Measurements from ENCODE around the gene PFKFB4.
"Not testable (repeated sequence)": the region's sequence is repeated elsewhere in the genome, so short reads cannot be mapped to it uniquely, and the experiment has no call there.

Gene PFKFB4

DNA sequence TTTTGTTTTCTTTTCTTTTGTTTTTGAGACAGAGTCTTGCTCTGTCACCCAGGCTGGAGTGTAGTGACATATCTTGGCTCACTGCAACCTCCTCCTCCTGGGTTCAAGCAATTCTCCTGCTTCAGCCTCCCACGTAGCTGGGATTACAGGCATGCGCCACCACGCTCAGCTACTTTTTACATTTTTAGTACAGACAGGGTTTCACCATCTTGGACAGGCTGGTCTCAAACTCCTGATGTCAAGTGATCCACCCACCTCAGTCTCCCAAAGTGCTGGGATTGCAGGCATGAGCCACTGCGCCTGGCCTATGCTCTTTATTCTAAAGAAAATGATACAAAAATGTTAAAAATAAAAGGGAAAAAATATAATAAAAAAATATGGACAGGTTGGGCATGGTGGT, 25.9 kb downstream of the PFKFB4 start:
- not testable (repeated sequence) for DNase-seq (ENCODE audit: low spot score)

DNA sequence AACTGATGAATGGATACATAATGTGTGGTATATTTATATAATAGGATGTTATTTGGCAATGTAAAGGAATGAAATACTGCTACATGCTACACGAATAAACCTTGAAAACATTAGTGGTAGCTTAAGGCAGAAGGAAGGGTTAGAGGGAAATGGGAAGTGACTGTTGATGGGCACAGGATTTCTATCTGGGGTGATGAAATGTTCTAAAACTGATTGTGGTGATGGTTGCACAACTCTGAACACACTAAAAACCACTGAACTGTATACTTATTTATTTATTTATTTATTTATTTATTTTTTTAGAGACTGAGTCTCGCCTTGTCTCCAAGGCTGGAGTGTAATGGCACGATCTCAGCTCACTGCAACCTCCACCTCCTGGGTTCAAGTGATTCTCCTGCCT, 27.8 kb downstream of the PFKFB4 start:
- no peak for DNase-seq (ENCODE audit: low spot score)

DNA sequence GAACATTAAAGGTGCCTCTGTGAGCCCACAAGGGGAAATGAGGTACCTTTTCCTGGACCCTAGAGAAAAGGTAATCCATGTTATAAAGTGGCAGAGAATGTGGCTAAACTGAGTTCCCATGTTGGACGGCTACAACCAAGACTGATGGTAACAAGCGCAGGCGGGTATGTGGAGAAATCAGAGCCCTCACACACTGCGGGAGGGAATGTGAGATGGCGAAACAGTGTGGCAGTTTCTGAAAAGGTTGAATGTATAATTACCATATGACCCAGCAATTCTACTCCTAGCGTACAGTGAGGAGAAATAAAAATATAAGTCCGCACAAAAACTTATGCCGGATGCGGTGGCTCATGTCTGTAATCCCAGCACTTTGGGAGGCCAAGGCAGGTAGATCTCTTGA, 28.6 kb downstream of the PFKFB4 start:
- no peak for DNase-seq (ENCODE audit: low spot score)

DNA sequence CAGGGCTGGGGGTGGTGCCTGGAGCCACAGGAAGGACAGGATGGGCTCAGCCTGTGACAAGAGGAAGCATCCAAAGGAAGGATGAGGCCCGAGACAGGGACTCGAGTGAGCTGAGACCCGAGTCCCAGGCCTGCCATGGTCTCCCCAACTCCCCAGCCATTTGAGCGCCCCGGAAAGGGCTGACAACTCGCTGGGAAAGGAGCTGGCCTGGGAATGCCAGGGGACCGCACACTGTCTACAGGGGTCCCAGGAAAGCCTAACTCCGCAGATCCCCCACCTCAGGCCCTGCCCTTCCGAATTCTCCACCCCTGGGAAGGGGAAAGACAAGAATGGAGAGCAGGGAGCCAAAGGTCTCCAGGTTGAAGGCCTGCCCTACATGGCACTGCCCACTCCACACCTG, 31.6 kb downstream of the PFKFB4 start:
- DNase-seq (ENCODE audit: low spot score): no peak

DNA sequence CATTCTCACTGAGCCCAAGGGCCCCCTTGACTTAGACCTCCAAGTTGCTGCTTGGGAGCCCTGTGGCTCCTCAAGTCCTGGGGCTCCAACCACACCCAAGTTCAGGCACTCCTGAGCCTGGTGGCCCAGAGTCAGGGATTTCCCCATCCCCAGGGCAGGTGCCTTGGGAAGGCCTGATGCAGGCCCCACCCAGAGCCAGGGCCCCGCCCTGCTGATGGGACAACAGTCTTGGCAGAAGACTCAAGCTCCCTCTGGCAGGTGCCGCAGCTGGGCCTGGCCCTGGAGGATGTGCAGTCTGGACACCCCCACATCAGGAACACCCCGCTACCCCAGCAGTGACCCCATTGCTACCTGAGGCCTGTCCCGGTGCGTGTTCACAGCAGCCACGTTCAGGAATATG, 35.0 kb downstream of the PFKFB4 start:
- no peak for DNase-seq (ENCODE audit: low spot score)

DNA sequence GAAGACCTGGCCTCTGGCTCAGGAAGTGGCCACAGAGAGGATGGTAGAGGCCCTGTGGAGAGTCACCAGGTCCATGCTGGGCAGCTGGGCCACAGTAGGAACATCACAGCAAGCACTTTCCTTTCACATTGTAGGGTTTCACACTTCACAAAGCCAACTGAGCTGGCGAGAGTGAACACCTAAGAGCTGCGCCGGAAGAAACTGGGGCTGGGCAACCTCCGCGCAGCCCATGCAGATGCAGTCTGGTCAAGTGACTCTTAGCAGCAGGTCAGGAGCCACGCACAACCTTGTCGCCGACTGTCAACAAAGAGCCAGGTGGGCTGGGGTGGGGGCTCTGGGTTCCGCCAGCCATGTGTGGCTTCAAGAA, 37.3 kb downstream of the PFKFB4 start:
- no peak for DNase-seq (ENCODE audit: low spot score)

DNA sequence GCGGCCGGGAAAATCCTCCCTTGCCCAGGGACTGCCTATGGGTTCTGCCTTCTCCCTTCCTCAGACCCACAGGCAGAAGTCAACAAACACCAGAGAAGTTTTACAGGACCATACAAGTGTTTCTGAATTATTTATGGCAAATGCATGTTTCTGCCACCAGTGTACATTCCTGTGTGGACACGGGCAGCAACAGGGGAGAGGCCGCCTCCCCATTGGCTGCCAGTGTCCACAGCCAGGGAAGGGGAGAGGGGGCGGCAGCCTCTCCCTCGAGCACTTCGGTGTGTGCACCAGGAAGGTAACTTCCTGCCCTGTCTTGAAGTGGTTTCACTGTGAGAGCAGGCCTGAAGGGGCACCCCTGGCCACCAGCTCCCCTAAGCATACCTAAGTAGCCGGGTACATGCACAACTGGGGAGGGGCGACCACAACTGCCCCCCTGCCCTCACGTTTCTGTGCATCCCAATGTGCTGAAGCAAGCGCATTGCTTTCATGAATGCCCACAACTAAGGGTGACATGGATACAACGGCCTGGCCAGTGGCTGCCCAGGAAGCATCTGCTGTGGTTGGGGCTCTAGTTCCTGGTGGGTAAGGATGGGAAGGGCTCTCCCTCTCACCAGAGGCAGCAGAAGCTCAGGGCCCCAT, 37.8 kb downstream of the PFKFB4 start:
- DNase-seq (ENCODE audit: low spot score): no peak

DNA sequence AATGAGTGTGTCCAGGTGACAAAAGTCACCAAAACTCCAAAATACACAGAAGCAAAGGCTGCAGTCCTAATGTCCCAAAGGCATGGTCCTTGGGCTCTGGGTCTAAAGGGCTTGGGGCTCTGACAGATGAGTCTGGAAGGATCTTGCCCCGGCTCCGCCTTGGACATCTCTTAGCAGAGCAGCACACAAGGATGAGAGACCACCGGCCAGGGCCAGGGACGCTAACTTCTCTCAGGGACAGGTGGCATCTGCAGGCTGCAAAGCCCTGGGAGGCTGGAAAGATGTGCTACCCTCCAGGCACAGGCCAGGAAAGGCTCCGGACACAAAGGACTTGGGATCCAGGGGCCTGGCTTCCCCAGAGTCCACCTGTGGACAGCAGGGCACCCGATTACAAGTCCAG, 38.5 kb downstream of the PFKFB4 start:
- DNase-seq (ENCODE audit: low spot score): no peak

DNA sequence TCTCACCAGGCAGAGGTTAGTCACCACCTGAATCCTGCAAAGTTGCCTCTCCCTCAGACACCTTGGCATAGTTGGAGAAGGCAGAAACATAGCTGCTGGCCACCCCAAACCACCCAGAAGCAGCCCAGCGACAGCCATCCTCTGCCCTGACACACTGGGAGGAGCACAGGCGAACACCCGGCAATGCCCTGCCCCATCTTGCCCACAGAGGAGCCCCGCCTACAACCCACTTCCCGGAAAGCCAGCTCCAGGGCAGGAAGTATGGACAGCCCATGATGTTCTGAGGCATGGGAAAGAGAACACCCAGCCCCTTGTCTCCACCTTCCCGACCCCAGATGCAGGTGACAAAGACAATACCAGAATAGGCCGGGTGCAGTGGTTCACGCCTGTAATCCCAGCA, 40.0 kb downstream of the PFKFB4 start:
- no peak for DNase-seq (ENCODE audit: low spot score)

DNA sequence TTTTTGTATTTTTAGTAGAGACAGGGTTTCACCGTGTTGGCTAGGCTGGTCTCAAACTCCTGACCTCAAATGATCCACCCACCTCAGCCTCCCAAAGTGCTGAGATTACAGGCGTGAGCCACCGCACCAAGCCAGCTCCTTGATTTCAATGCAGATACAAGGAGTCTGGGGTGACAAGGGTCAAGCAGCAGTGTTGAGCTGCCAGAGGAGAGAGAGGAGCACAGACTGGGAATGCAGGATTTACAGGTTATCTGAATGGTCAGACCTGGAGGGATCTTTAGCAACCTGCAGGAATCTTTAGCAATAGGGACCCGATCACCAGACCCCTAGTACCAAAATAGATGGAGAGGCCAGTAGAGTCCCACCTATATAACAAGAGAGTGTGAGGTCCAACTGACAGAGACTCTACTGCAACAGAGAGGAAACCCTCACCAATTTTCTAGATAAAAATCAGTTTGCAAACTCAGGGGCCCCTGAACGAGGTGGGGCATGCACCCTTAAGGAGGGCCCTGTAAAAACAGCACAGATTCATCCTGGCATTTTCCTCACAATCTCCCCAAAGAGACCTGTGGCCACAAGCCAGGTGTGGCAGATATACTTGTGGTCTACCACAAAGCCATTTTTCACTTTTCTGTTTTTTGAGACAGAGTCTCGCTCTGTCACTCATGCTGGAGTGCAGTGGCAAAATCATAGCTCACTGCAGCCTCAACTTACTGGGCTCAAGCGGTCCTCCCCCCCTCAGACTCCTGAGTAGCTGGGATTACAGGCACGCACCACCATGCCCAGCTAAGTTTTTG, 42.0 kb downstream of the PFKFB4 start:
- no peak for DNase-seq (ENCODE audit: low spot score)

DNA sequence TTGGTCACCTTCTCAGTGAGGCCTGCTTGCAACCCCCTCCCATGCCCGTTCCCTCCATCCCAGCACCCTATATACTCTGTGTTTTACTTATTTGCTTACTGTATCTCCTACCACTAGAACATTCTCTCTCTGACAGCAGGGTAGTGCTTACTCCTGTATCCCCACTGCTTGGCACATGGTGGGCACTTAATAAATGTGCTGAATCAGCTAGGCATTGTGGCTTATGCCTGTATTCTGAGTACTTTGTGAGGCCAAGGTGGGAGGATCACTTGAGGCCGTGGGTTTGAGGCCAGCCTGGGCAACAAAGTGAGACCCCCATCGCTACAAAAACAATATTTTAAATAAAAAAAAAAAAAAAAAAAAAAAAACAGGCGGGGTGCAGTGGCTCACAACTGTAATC, 45.1 kb downstream of the PFKFB4 start:
- DNase-seq (ENCODE audit: low spot score): no peak

DNA sequence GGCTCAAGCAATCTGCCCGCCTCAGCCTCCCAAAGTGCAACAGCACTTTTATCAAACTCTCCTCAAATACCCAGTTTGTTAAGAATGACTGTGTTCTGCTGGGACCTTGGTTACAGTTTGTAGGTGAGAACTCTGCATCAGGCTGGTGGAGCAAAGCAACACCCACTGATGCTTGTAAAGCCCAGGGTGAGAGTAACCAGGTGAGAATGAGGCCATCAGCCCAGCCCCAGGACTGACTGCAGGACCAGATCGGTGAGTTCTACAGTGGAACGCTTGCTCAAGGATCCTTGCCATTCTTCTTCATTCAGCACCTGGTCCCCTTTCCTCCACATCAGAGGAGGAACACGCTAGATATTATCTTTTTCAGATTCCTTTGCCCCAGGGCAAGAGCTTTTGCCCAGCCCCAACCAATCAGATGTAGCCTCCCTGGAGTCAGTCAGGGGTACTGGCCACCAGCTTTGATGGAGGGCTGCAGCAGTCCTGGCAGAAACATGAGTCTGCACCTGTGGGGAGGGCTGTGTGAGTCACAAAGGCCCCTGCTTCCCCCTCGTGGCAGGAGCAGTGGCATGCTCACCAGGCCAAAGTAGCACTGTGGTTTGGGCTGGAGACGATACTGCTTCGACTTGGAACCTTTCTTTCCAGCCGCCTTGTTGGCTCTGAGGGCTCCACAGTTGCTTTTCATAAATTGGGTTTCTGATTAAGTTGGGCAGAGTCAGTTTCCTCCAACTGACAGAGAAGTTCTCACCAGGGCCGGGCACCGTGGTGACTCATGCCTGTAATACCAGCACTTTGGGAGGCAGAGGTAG, 49.1 kb downstream of the PFKFB4 start:
- peak; percentile 89 for DNase-seq (ENCODE audit: low spot score)

DNA sequence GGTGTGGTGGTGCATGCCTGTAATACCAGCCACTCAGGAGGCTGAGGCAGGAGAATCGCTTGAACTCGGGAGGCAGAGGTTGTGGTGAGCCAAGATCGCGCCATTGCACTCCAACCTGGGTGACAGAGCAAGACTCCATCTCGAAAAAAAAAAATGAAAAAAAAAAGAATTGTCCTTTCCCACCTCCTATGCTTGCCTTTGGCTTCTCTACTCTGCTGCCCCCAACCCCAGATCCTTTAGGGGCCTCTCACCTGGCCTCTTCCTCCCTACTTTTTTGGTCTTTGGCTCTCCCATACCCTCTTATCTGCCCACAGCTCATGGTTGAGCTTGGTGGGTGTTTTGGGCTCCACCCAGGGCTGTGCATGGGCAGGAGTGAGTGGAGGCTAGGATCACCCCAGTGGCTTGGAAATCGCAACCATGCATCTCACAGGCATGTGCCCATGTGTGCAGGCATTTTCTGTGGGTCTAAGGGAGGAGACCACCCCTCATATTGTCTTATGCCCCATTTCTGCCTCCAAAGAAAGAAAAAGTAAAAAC, 50.6 kb downstream of the PFKFB4 start:
- no peak for DNase-seq (ENCODE audit: low spot score)

DNA sequence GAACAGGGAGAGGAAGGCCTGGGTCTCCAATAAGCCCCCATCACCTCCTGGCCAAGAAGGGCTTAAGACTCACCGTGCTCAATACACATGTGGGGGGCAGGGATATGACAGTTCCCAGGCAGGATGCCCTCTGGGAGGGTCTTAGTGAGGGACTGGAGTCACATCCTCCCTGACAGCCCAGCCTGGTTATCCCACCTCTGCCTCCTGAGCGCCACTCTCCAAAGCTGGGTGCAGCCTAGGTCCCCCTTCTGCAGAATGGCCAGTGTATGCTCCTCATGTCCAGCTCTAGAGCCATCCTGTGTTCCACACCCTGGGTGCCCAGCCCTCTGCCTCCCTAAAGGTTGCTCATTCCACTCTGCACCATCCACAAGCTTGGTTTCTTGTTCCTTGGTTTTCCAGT, 51.5 kb downstream of the PFKFB4 start:
- DNase-seq (ENCODE audit: low spot score): no peak

DNA sequence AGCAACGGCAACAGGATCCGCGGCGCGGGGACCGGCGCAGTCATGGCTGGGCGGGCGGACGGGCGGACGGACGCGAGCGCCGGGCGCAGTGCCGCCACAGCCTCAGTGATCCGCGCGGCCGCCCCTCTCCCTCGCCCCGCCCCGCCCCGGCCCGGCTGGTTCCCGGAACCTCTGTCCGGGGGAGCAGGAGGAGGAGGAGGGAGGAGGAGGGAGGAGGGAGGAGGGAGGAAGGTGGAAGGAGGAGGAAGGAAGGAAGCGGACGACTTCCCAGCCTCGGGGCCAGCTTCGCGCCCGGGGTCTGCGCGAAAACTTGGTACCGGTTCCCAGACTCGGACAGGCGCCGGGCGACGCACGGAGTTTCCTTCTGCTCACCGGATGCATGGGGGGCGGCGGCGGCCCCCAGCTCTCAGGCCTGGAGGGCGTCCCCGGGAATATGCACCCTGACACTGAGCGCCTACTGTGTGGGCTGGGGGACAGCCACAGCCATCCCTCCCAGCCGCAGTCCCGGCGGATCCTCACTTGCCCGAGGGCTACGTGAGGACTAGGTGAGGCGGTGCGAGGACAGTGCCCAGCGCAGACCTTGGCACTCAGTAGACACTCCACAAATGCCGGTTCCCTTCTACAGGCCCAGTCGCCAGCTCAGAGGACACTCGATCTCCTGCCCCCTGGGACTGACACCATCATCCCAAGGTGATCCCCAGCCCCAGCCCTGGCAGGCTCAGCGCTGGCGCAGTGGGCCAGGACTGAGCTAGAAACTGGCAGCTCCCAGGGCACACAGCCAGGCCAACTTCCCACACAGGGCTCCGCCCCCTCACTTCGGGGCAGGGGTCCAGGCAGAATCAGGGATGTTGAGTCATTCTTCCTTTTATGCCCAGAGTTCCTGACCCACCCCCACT, 52.3 kb downstream of the PFKFB4 start, which contains the start of gene SHISA5:
Gene SHISA5 (minus strand): TSS at position 124 of the 896 bp plus-strand sequence. CDS start 80 bp downstream, at position 44.
- peak; percentile 37 for DNase-seq (ENCODE audit: low spot score)

DNA sequence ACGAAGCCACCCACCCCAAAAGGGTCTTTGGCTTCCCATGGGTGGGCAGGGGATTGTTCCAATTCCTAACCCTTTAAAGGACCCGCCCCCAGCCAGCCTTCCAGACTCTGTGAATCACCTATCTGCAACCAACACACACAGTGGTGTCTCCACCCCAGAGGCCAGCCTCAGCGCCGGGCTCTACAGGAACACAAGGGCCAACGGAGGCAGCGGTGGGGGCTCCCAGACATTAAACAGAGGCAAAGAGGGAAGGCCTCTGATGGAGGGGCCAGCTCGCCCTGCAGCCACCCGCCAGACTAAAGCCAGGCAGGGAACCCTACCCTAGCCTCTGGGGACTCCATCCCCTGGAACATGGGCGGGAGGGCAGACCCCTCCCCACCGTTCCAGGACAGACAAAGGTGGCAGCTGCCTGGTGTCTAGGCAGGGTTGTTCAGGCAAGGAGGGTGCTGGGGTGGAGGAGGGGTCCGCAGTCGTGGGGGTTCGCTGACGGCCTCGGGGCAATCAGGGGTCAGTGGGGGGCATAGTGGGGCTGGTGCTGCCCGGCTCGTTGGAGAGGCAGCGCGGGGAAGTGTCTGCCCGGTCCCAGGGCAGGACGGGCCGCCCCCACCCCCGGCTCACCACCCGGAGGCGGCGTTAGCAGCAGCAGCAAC, 53.1 kb downstream of the PFKFB4 start:
- DNase-seq (ENCODE audit: low spot score): no peak

DNA sequence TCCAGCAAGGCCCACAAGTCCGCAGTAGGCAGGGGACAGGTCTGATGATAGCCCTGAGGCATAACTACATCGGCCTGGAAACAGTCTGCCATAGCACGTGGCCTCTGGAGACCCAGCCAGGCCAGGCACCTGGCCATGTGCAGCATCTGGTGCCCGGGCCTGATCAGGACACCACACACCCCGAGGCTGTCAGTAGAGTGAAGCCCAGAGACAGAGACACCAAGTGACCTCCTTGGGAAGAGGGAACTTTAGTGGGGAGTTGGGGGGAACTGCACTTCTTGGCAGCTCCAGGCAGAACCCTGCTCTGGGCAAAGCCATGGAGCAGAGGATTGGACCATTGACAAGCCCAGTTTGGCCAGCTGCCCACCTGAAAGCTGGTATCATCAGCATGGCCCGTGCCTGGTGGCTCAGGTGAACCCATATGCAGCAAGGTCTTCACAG, 53.9 kb downstream of the PFKFB4 start:
- DNase-seq (ENCODE audit: low spot score): no peak

DNA sequence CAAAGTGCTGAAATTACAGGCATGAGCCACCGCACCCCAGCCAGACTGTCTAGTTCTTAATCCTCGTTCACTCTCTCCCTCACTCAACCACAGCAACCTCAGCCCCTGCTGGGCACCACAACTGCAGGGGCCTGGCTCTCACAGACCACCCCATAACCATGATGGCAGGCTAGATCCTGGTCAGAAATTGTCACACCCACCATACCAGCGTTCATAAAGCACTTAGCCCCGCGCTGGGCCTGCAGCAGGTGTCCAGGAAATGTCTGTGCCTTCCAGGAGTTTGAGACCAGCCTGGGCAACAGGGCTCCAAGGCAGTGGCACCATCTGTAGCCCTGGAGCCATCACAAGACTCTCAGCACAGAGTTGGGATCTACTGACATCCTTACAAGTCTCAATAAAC, 54.5 kb downstream of the PFKFB4 start:
- no peak for DNase-seq (ENCODE audit: low spot score)

DNA sequence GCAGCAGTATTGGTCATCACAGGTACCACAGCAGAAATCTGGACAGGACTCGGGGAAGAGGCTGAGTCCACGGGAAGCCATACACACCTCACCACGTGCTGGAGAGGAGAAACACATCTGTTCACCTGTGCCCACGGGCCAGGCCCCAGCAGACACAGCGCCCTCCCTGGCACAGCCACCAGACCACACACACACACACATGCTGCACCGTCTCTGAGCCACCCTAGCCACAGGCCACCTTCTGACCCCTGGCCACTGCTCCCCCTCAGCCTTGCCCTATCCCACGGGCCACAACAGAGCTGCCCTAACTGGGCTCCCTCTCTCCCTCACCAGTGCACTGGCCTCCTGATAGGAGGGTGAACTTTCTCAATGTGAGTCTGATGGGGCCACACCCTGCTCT, 55.4 kb downstream of the PFKFB4 start:
- DNase-seq (ENCODE audit: low spot score): no peak

DNA sequence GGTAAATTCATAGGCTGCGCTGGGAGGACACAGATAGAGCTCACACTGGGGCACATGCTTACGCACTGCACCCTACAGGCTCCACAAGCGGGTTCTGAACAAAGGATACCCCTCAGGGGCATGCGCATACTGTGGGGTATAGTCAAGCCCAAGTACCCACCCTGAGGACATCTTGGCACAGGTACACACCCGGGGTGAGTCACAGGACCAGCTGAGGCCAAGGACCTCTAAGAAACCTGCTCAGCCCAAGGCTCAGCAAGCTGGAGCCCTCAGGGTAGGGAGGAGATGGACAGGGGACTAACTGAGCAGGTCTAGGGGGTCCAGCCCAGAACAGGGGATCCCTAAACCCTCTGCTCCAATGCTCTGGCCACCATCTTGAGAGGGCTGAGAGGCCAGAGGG, 55.9 kb downstream of the PFKFB4 start:
- DNase-seq (ENCODE audit: low spot score): no peak

DNA sequence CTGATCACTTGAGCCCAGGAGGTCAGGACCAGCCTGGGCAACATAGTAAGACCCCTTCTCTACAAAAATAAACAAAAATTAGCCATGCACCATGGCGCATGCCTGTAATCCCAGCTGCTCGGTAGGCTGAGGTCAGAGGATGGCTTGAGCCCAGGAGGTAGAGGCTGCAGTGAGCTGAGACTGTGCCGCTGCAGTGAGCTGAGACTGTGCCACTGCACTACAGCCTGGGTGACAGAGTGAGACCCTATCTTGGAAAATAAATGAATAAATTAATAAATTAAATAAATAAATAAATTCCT, 63.5 kb downstream of the PFKFB4 start:
- DNase-seq (ENCODE audit: low spot score): no peak

All from HuH-7.5 (cell line).